ENCODE measurements around the gene NHSL1. TPM values are rescaled to one million over a fixed set of nuclear protein-coding genes. Genes with fewer than 3 reads are reported as not detected.

Gene NHSL1
- total and polyA plus RNA-seq, 2 of the 8 experiments (the other 6 are each of a cell fraction or from before 2014, with no cell fraction given), result 7.2 to 32.4 TPM

- Histone ChIP-seq H3K56ac (replicated peaks; ENCODE audit: insufficient read length, low read depth, low read length) (no peak overlapping the region), H3K9ac (replicated peaks in 1 of 4; ENCODE audit: extremely low read depth in 1 of 4, low read depth in 3 of 4, low read length in 3 of 4) (no peak overlapping the region), H3K4ac (replicated peaks; ENCODE audit: insufficient read length, low read depth, low read length) (no peak overlapping the region), H3K27ac (ENCODE audit: low read depth, low read length) (no peak overlapping the region), H3K79me1 (ENCODE audit: low read depth, low read length) (no peaks in the 10 kb centered on the region; the same call in 1 of the 2 replicates), H2BK20ac (ENCODE audit: low read length) (no peak overlapping the region), H3K23ac (ENCODE audit: insufficient read length) (no peak overlapping the region), H3K27me3 (replicated peaks in 1 of 4; ENCODE audit: control insufficient read depth in 3 of 4, extremely low read depth in 1 of 4, insufficient read depth in 3 of 4, low read length in 3 of 4) (no peaks in the 10 kb centered on the region), H2AFZ (ENCODE audit: low read length) (no peak overlapping the region), H4K8ac (ENCODE audit: extremely low read depth, insufficient read depth, low read length) (no peak overlapping the region), H3K4me3 (ENCODE audit: extremely low read depth in 1 of 4, insufficient read depth in 2 of 4, low read depth in 3 of 4, low read length in 4 of 4) (no peak overlapping the region), H3K79me2 (ENCODE audit: control insufficient read depth in 1 of 2, insufficient read depth in 2 of 2, low read length in 2 of 2) (peaks cover 0 to 8% of the 10 kb centered on the region in 2 experiments; a peak in 2 of 4 replicates), H2BK5ac (ENCODE audit: low read depth, low read length) (no peak overlapping the region), H3K4me2 (ENCODE audit: insufficient read depth in 1 of 2, low read depth in 2 of 2, low read length in 2 of 2) (no peak overlapping the region; a peak in 1 of 4 replicates), H3K4me1 (replicated peaks in 1 of 4; ENCODE audit: control insufficient read depth in 3 of 4, insufficient read depth in 4 of 4, low read length in 3 of 4) (peaks cover 0 to 5% (median 3%) of the 10 kb centered on the region in 4 experiments; a peak in 4 of 7 replicates), H3K23me2 (ENCODE audit: low read depth, low read length) (no peaks in the 10 kb centered on the region), H4K91ac (replicated peaks; ENCODE audit: insufficient read length, low read length) (no peak overlapping the region), H2AK5ac (ENCODE audit: low read depth, low read length) (peak overlapping the region; percentile 88; the same call in 1 of the 2 replicates), H3K36me3 (ENCODE audit: control insufficient read depth in 2 of 4, insufficient read depth in 4 of 4, low read length in 3 of 4) (no peaks in the 10 kb centered on the region), H2BK120ac (replicated peaks; ENCODE audit: low read depth, low read length) (no peak overlapping the region), H3K18ac (ENCODE audit: extremely low read depth, low read length) (0 out of 2 replicates have a peak overlapping the region, but pooled peaks have one; percentile 72), H2BK15ac (ENCODE audit: low read length) (no peak overlapping the region), H2BK12ac (ENCODE audit: low read depth, low read length) (no peak overlapping the region; the same call in 1 of the 2 replicates), H4K5ac (ENCODE audit: insufficient read length, low read depth, low read length) (no peak overlapping the region), H4K20me1 (replicated peaks in 1 of 2; ENCODE audit: control insufficient read depth in 1 of 2, insufficient read depth in 2 of 2, low read length in 2 of 2) (no peaks in the 10 kb centered on the region), H3K9me3 (ENCODE audit: insufficient read depth in 2 of 2, low read depth in 1 of 2, low read length in 1 of 2) (no peaks in the 10 kb centered on the region), H3K14ac (ENCODE audit: insufficient read length) (no peak overlapping the region)
- ChIA-PET CTCF (ENCODE audit: partially characterized antibody) (interaction anchor here (1.1 to 7.3 kb wide), 7 partner anchors 9 to 94 kb away, joined by 3 to 70 read pairs (median 4); no protein-coding TSS in a partner anchor), POLR2A (ENCODE audit: partially characterized antibody) (no interaction called here)
- no peak for DNase-seq (ENCODE audit: low read depth in 1 of 2, low spot score in 2 of 2)
- no peak for FAIRE-seq
- WGBS, 2 experiments (ENCODE audit: extremely low coverage in 1 of 2, insufficient coverage in 1 of 2, insufficient read length in 1 of 2, insufficient replicate concordance in 2 of 2, low coverage in 1 of 2, low lambda C conversion rate in 2 of 2, missing lambda C conversion rate in 1 of 2), result 95% methylated on average over 5 of the region's 5 CpGs; no CpG with 5 or more reads in 1 of the 2 experiments
- no peak for TF ChIP-seq POLR2A (IDR thresholded peaks at IDR 0.05; ENCODE audit: control extremely low read depth in 1 of 2, low read depth in 2 of 2, low read length in 2 of 2)
- no peak for TF ChIP-seq TEAD4 (IDR thresholded peaks at IDR 0.05; ENCODE audit: low read depth, low read length)
- no peak for TF ChIP-seq EZH2 (IDR thresholded peaks at IDR 0.05; ENCODE audit: low read depth, low read length, severe bottlenecking)
- no peak for TF ChIP-seq RFX5 (IDR thresholded peaks at IDR 0.05; ENCODE audit: borderline replicate concordance, low read depth, low read length)
- no peak for TF ChIP-seq SRF (IDR thresholded peaks at IDR 0.05; ENCODE audit: low read depth, low read length)
- no peak for TF ChIP-seq HDAC2 (IDR thresholded peaks at IDR 0.05; ENCODE audit: borderline replicate concordance in 1 of 2, low read depth in 2 of 2, low read length in 2 of 2)
- TF ChIP-seq RNF2 (IDR thresholded peaks at IDR 0.05; ENCODE audit: borderline replicate concordance, low read depth, low read length, missing control alignments, poor library complexity, severe bottlenecking), result no peak
- no peak for TF ChIP-seq TAF7 (optimal IDR thresholded peaks at IDR 0.05; ENCODE audit: borderline replicate concordance, low read depth, low read length)
- no peak for TF ChIP-seq CHD2 (IDR thresholded peaks at IDR 0.05; ENCODE audit: low read length)
- TF ChIP-seq CTCF (IDR thresholded peaks at IDR 0.05; ENCODE audit: control extremely low read depth in 1 of 3, insufficient read depth in 1 of 3, low read depth in 1 of 3, low read length in 3 of 3), result no peak
- no peak for TF ChIP-seq CBX8 (IDR thresholded peaks at IDR 0.05; ENCODE audit: borderline replicate concordance, low read depth, low read length)
Measured at GRCh38 chr6:138521790-138522189, 22.5 kb upstream of the NHSL1 start.
